AG04449 (cell line): Measurements from ENCODE around the gene USP11.

Experiments
- CTCF ChIA-PET: fragments of 350-600 bp; formaldehyde crosslinking; extraction: SDS; loops from one replicate; lab custom pipeline; 2021; ENCODE audit warnings: antibody characterized with exemption; lab: Yijun Ruan, JAX
- POLR2A ChIA-PET: fragments of 400-600, 350-600 bp; formaldehyde crosslinking; extraction: SDS; loops from one replicate; lab custom pipeline; 2020; ENCODE audit warnings: antibody characterized with exemption, inconsistent platforms; lab: Yijun Ruan, JAX
- DNase-seq: peaks from one replicate; pipeline ENCODE4 v3.0.0-alpha.2; 2010; ENCODE audit warnings: low read depth, low spot score
- H3K4me3 ChIP-seq: 2 replicates; pipeline ENCODE4 v1.5.1; 2011; ENCODE audit warnings: low read depth, mild to moderate bottlenecking, control low read depth, low read length
- CTCF ChIP-seq: IDR thresholded peaks from one replicate; pipeline ENCODE4 v1.5.1; 2011; ENCODE audit warnings: mild to moderate bottlenecking, moderate library complexity, low read length, control low read depth, inconsistent platforms; ENCODE audit not compliant: insufficient read depth; ENCODE audit errors: missing control alignments

USP11 gene

GRCh38 chrX:47221756-47222155, 11.1 kb upstream of the USP11 start:
- ChIA-PET POLR2A (interaction anchor here (1.5 kb wide), 1 partner anchor 11 kb away, joined by 5 read pairs; the partner anchor contains the start of gene USP11), CTCF (no interaction called here)
- H3K4me3 ChIP-seq: no peak overlapping the region
- no peak for TF ChIP-seq CTCF
- DNase-seq: no peak

- POLR2A ChIA-PET: interaction anchor here (1.5 kb wide), 1 partner anchor 10 kb away, joined by 5 read pairs; the partner anchor contains the start of gene USP11
- CTCF ChIA-PET: no interaction called here
- no peak for DNase-seq
- no peak overlapping the region for H3K4me3 ChIP-seq
- no peak for TF ChIP-seq CTCF
Observed at GRCh38 chrX:47222751-47223350, 10.0 kb upstream of the USP11 start.

- no peak overlapping the region for H3K4me3 ChIP-seq
- ChIA-PET POLR2A (no interaction called here), CTCF (no interaction called here)
- no peak for DNase-seq
- no peak for TF ChIP-seq CTCF
Observed at GRCh38 chrX:47223476-47224250, 9.1 kb upstream of the USP11 start.

- no peak for TF ChIP-seq CTCF
- DNase-seq: no peak
- ChIA-PET CTCF (no interaction called here), POLR2A (no interaction called here)
- no peak overlapping the region for H3K4me3 ChIP-seq
Observed at GRCh38 chrX:47224266-47224895, 8.4 kb upstream of the USP11 start.

GRCh38 chrX:47224896-47225290, 7.9 kb upstream of the USP11 start:
- CTCF ChIA-PET: no interaction called here
- no peak overlapping the region for H3K4me3 ChIP-seq
- no peak for DNase-seq
- POLR2A ChIA-PET: no interaction called here
- TF ChIP-seq CTCF: no peak

- POLR2A ChIA-PET: no interaction called here
Observed at GRCh38 chrX:47226071-47226470, 6.7 kb upstream of the USP11 start.

More at GRCh38 chrX:47226071-47226470, 6.7 kb upstream of the USP11 start:
- TF ChIP-seq CTCF: no peak
- no peak overlapping the region for H3K4me3 ChIP-seq
- CTCF ChIA-PET: no interaction called here
- DNase-seq: no peak
